Measurements from ENCODE around the gene PRKCSH. TPM values are rescaled to one million over a fixed set of nuclear protein-coding genes. Genes with fewer than 3 reads are reported as not detected.
"Not testable (repeated sequence)": the region's sequence is repeated elsewhere in the genome, so short reads cannot be mapped to it uniquely, and the experiment has no call there.

PRKCSH gene
- total RNA-seq, 1 donor from 2014 or later, result 285 TPM

DNA sequence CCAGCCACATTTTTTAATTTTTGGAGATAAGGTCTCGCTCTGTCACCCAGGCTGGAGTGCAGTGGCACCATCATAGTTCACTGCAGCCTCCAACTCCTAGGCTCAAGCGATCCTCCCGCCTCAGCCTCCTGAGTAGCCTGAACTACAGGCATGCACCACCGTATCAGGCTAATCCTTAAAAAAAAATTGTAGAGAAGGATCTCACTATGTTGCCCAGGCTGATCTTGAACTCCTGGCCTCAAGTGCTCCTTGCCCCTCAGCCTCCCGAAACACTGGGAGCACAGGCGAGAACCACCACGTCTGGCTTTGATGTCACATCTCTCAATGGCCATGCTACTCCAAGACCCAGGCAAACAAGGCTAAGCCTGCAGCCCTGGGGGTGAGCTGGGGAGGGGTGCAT, 21.2 kb downstream of the PRKCSH start:
- Histone ChIP-seq H3K4me1 (no peaks in the 10 kb centered on the region), H3K36me3 (no peaks in the 10 kb centered on the region), H3K27me3 (ENCODE audit: low read depth) (peaks cover 10% of the 10 kb centered on the region), H3K27ac (no peak overlapping the region), H3K9me3 (no peaks in the 10 kb centered on the region), H3K4me3 (no peak overlapping the region)
- DNase-seq, result no peak
- intact Hi-C loops (cut with DNase I), result no loop called here
- ATAC-seq, result no peak
- TF ChIP-seq, protein P1, sequence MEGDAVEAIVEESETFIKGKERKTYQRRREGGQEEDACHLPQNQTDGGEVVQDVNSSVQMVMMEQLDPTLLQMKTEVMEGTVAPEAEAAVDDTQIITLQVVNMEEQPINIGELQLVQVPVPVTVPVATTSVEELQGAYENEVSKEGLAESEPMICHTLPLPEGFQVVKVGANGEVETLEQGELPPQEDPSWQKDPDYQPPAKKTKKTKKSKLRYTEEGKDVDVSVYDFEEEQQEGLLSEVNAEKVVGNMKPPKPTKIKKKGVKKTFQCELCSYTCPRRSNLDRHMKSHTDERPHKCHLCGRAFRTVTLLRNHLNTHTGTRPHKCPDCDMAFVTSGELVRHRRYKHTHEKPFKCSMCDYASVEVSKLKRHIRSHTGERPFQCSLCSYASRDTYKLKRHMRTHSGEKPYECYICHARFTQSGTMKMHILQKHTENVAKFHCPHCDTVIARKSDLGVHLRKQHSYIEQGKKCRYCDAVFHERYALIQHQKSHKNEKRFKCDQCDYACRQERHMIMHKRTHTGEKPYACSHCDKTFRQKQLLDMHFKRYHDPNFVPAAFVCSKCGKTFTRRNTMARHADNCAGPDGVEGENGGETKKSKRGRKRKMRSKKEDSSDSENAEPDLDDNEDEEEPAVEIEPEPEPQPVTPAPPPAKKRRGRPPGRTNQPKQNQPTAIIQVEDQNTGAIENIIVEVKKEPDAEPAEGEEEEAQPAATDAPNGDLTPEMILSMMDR (IDR thresholded peaks at IDR 0.05), result no peak

DNA sequence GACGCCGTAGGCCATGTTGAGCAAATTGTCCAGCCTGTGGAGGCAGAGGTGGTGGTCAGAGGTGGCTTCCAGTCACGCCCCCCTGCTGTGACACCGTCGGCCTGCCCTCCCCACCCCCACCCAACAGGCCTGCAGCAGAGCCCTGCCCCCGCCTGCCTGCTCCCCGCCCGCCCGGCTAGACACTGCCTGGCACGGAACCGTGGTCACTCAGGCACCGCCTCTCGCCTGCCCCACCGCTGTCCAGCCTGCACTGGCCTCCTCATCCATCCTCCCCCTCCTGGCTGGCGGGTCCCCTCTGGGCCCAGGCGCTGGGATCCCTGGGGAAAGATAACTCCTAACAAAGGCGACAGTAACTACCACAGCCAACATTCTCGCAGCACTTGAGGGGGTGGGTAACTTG, 21.7 kb downstream of the PRKCSH start:
- peaks cover 10% of the 10 kb centered on the region for H3K27me3 ChIP-seq (ENCODE audit: low read depth)
- ATAC-seq (no peak), DNase-seq (no peak)
- TF ChIP-seq, protein P1 (IDR thresholded peaks at IDR 0.05), result no peak
- H3K36me3 ChIP-seq, result no peaks in the 10 kb centered on the region
- intact Hi-C loops (cut with DNase I), result no loop called here
- no peaks in the 10 kb centered on the region for H3K4me1 ChIP-seq
- no peak overlapping the region for H3K27ac ChIP-seq
- H3K4me3 ChIP-seq, result no peak overlapping the region
- no peaks in the 10 kb centered on the region for H3K9me3 ChIP-seq

DNA sequence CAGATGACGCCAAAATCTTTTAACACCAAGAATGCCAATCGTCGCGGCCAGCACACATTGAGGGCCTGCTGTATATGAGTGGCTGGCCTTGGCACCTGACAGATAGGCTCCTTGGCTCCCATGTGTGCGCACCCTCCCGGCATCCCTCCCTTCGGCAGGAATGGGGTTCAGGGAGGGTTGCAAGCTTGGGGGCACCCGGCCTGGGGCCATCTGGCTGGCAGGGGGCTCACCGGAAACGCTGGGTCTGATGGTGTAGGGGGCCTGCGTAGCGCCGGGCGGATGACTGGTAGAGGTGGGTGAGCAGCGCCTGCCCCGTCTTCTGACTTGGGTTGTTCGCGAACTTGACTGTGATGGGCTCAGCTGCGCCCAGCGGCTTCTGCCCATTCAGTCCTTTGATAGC, 22.4 kb downstream of the PRKCSH start:
- H3K27ac ChIP-seq, result no peak overlapping the region
- no peaks in the 10 kb centered on the region for H3K9me3 ChIP-seq
- ATAC-seq (no peak), DNase-seq (no peak)
- no peaks in the 10 kb centered on the region for H3K4me1 ChIP-seq
- TF ChIP-seq, protein P1 (IDR thresholded peaks at IDR 0.05), result no peak
- no peaks in the 10 kb centered on the region for H3K36me3 ChIP-seq
- H3K4me3 ChIP-seq, result no peak overlapping the region
- intact Hi-C loops (cut with DNase I), result no loop called here
- peaks cover 10% of the 10 kb centered on the region for H3K27me3 ChIP-seq (ENCODE audit: low read depth)

DNA sequence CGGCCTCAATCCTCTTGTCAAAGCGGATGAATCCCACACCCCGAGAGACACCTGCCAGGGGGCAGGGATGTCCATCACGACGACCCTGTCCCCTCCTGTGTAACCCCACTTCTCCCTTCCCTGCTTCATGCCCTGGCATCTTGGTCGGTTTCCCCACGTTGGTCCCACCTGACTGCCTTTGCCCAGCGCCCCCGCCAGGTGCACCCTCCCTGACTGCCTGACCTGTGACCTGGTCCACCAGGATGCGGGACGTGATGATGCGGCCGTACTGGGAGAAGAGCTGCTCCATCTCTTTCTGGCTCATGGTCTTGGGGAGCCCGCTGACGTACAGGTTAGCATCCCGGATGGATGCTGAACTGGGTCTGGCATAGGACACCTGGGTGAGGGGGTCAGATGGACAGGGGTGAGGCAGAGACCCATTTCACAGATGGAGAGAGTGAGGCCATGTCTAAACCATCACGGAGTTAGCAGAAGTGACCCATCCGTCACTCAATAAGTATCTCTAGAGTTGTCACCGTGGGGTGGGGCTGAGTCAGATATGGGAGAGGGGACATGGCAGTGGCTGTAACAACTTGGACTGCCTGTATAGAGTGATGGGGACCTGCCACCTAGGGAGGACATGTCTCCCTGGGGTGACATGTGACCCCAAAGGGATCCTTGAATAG, 22.9 kb downstream of the PRKCSH start:
- intact Hi-C loops (cut with DNase I), result no loop called here
- no peaks in the 10 kb centered on the region for H3K36me3 ChIP-seq
- H3K27me3 ChIP-seq (ENCODE audit: low read depth), result peaks cover 10% of the 10 kb centered on the region
- H3K27ac ChIP-seq, result no peak overlapping the region
- no peaks in the 10 kb centered on the region for H3K9me3 ChIP-seq
- no peak overlapping the region for H3K4me3 ChIP-seq
- TF ChIP-seq, protein P1 (IDR thresholded peaks at IDR 0.05), result no peak
- H3K4me1 ChIP-seq, result no peaks in the 10 kb centered on the region
- DNase-seq (no peak), ATAC-seq (no peak)

DNA sequence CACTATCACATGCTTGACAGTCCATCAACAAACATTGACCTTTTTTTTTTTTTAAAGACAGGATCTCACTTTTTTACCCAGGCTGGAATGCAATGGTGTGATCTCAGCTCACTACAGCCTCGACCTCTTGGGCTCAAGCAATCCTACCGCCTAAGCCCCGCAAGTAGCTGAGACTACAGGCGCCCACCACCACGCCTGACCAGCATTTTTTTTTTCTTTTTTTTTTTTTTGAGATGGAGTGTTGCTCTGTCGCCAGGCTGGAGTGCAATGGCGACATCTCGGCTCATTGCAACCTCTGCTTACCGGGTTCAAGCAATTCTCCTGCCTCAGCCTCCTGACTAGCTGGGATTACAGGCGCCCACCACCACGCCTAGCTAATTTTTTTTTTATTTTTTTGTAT, 23.5 kb downstream of the PRKCSH start:
- intact Hi-C loops (cut with DNase I); H3K9me3 ChIP-seq; ATAC-seq; DNase-seq; H3K4me1 ChIP-seq; H3K4me3 ChIP-seq; H3K36me3 ChIP-seq; H3K27ac ChIP-seq: not testable (repeated sequence)
- H3K27me3 ChIP-seq (ENCODE audit: low read depth), result peaks cover 10% of the 10 kb centered on the region

DNA sequence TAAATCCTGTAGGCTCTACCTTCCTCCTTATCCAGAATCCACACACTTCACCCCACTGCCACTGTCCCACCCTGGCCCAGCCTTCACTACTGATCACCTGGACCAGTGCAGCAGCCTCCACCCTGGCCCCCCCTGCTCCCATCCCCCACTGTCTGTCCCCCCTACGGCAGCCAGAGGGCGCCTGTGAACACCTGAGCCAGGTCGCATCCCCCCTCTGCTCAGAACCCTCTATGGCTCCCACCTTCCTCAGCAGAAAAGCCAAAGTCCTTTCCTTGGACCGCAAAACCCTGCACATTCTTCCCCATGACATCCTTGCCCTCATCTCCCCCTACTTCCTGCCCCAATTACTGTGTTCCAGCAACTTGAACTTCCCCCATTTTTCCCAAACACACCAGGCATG, 24.8 kb downstream of the PRKCSH start:
- no peaks in the 10 kb centered on the region for H3K36me3 ChIP-seq
- no peak overlapping the region for H3K4me3 ChIP-seq
- DNase-seq (no peak), ATAC-seq (no peak)
- TF ChIP-seq, protein P1 (IDR thresholded peaks at IDR 0.05), result no peak
- H3K27ac ChIP-seq, result no peak overlapping the region
- intact Hi-C loops (cut with DNase I), result no loop called here
- H3K27me3 ChIP-seq (ENCODE audit: low read depth), result peaks cover 10% of the 10 kb centered on the region
- no peaks in the 10 kb centered on the region for H3K4me1 ChIP-seq
- H3K9me3 ChIP-seq, result no peaks in the 10 kb centered on the region
